Adipocyte (in vitro differentiated cells): ENCODE results near the gene CHRNB1.

Source experiments
- DNase-seq: peaks from one replicate; pipeline ENCODE4 v3.0.0-alpha.2; 2015; ENCODE audit warnings: low read depth
- H3K27me3 ChIP-seq: replicated peaks from 2 replicates; pipeline ENCODE4 v1.7.0; 2013; ENCODE audit warnings: mild to moderate bottlenecking, low read length, moderate library complexity; ENCODE audit not compliant: control insufficient read depth, insufficient read depth
- H3K36me3 ChIP-seq: 2 replicates; pipeline ENCODE4 v1.7.0; 2013; ENCODE audit warnings: low read length, mild to moderate bottlenecking, moderate library complexity; ENCODE audit not compliant: control insufficient read depth, insufficient read depth, severe bottlenecking
- H3K4me1 ChIP-seq: 2 replicates; pipeline ENCODE4 v1.7.0; 2013; ENCODE audit warnings: mild to moderate bottlenecking, low read length, moderate library complexity; ENCODE audit not compliant: control insufficient read depth, insufficient read depth
- H3K4me3 ChIP-seq: 2 replicates; pipeline ENCODE4 v1.7.0; 2013; ENCODE audit warnings: mild to moderate bottlenecking, low read length, moderate library complexity
- H3K9ac ChIP-seq: 2 replicates; pipeline ENCODE4 v1.7.0; 2013; ENCODE audit warnings: mild to moderate bottlenecking, low read length, moderate library complexity
- H3K9me3 ChIP-seq: 2 replicates; pipeline ENCODE4 v1.7.0; 2013; ENCODE audit warnings: mild to moderate bottlenecking, low read length, moderate library complexity; ENCODE audit not compliant: control insufficient read depth

CHRNB1 gene

GRCh38 chr17:7444682-7445618 lies at the start of gene CHRNB1:
Gene CHRNB1 (plus strand): TSS chr17:7445061. CDS start chr17:7445128, 67 bp downstream.
- no peak within 1 kb of the TSS for H3K9ac ChIP-seq
- peak; percentile 48 for DNase-seq

GRCh38 chr17:7396147-7396546 lies 48.7 kb upstream of the CHRNB1 start:
- Histone ChIP-seq H3K4me1 (peaks cover 3% of the 10 kb centered on the region), H3K36me3 (peaks cover 16% of the 10 kb centered on the region), H3K9me3 (no peaks in the 10 kb centered on the region), H3K4me3 (no peak overlapping the region), H3K9ac (no peak overlapping the region), H3K27me3 (no peaks in the 10 kb centered on the region)
- DNase-seq = no peak

More at GRCh38 chr17:7444682-7445618, at the start of gene CHRNB1:
- no peaks in the 10 kb centered on the region for H3K36me3 ChIP-seq
- no peaks in the 10 kb centered on the region for H3K9me3 ChIP-seq
- H3K27me3 ChIP-seq = peaks cover 27% of the 10 kb centered on the region
- peak within 1 kb of the TSS; percentile 70 for H3K4me3 ChIP-seq
- peaks cover 18% of the 10 kb centered on the region for H3K4me1 ChIP-seq

GRCh38 chr17:7398612-7399011 lies 46.2 kb upstream of the CHRNB1 start:
- Histone ChIP-seq H3K27me3 (no peaks in the 10 kb centered on the region), H3K4me1 (peaks cover 10% of the 10 kb centered on the region), H3K36me3 (no peaks in the 10 kb centered on the region), H3K4me3 (no peak overlapping the region), H3K9ac (no peak overlapping the region), H3K9me3 (no peaks in the 10 kb centered on the region)
- no peak for DNase-seq

- H3K4me1 ChIP-seq = peaks cover 13% of the 10 kb centered on the region
- DNase-seq = no peak
- H3K9ac ChIP-seq = peak overlapping the region; percentile 95
- H3K27me3 ChIP-seq = no peaks in the 10 kb centered on the region
- peak overlapping the region; percentile 85 for H3K4me3 ChIP-seq
- no peaks in the 10 kb centered on the region for H3K9me3 ChIP-seq
- no peaks in the 10 kb centered on the region for H3K36me3 ChIP-seq
These were observed 41.7 kb upstream of the CHRNB1 start for GRCh38 chr17:7403043-7403726.

GRCh38 chr17:7403727-7403976 lies 41.2 kb upstream of the CHRNB1 start:
- Histone ChIP-seq H3K4me1 (peaks cover 13% of the 10 kb centered on the region), H3K9me3 (no peaks in the 10 kb centered on the region), H3K36me3 (peaks cover 2% of the 10 kb centered on the region), H3K9ac (peak overlapping the region; percentile 95), H3K27me3 (no peaks in the 10 kb centered on the region), H3K4me3 (peak overlapping the region; percentile 85)
- no peak for DNase-seq

- Histone ChIP-seq H3K36me3 (peaks cover 7% of the 10 kb centered on the region), H3K27me3 (no peaks in the 10 kb centered on the region), H3K4me3 (peak within 1 kb of the TSS; percentile 85), H3K9me3 (no peaks in the 10 kb centered on the region), H3K9ac (peak within 1 kb of the TSS; percentile 95), H3K4me1 (peaks cover 13% of the 10 kb centered on the region)
- DNase-seq = peak; percentile 100
These were observed 40.7 kb upstream of the CHRNB1 start, which contains the start of gene TMEM256 for GRCh38 chr17:7403977-7404736. Gene TMEM256 (minus strand): TSS chr17:7404097. CDS start chr17:7404084, 13 bp downstream.

GRCh38 chr17:7404737-7405349 lies 40.0 kb upstream of the CHRNB1 start:
- H3K36me3 ChIP-seq = peaks cover 14% of the 10 kb centered on the region
- peak overlapping the region; percentile 84 for H3K4me3 ChIP-seq
- peaks cover 13% of the 10 kb centered on the region for H3K4me1 ChIP-seq
- peak overlapping the region; percentile 82 for H3K9ac ChIP-seq
- no peak for DNase-seq
- no peaks in the 10 kb centered on the region for H3K9me3 ChIP-seq
- no peaks in the 10 kb centered on the region for H3K27me3 ChIP-seq

- Histone ChIP-seq H3K4me1 (peaks cover 13% of the 10 kb centered on the region), H3K9me3 (no peaks in the 10 kb centered on the region)
These were observed 39.3 kb upstream of the CHRNB1 start for GRCh38 chr17:7405350-7406234.

GRCh38 chr17:7406235-7406825 lies 38.5 kb upstream of the CHRNB1 start:
- no peak for DNase-seq
- peak overlapping the region; percentile 84 for H3K4me3 ChIP-seq
- H3K36me3 ChIP-seq = peaks cover 21% of the 10 kb centered on the region

More at GRCh38 chr17:7405350-7406234, 39.3 kb upstream of the CHRNB1 start:
- peaks cover 21% of the 10 kb centered on the region for H3K36me3 ChIP-seq
- peak overlapping the region; percentile 82 for H3K9ac ChIP-seq
- peak overlapping the region; percentile 84 for H3K4me3 ChIP-seq
- H3K27me3 ChIP-seq = no peaks in the 10 kb centered on the region
- peak; percentile 49 for DNase-seq

GRCh38 chr17:7407082-7407481 lies 37.8 kb upstream of the CHRNB1 start:
- H3K4me1 ChIP-seq = peaks cover 15% of the 10 kb centered on the region
- H3K27me3 ChIP-seq = no peaks in the 10 kb centered on the region
- H3K9ac ChIP-seq = no peak overlapping the region
- DNase-seq = no peak
- no peaks in the 10 kb centered on the region for H3K9me3 ChIP-seq
- H3K36me3 ChIP-seq = peaks cover 21% of the 10 kb centered on the region
- no peak overlapping the region for H3K4me3 ChIP-seq

More at GRCh38 chr17:7406235-7406825, 38.5 kb upstream of the CHRNB1 start:
- no peaks in the 10 kb centered on the region for H3K9me3 ChIP-seq
- peak overlapping the region; percentile 82 for H3K9ac ChIP-seq
- no peaks in the 10 kb centered on the region for H3K27me3 ChIP-seq
- peaks cover 13% of the 10 kb centered on the region for H3K4me1 ChIP-seq
